DOHH2 (cell line): ENCODE measurements around the gene GPR153.

Experiments used
- CTCF ChIP-seq: fragments of 200-600 bp; sonication (generic); IDR thresholded peaks from one replicate; pipeline ENCODE4 v1.5.1; 2014; ENCODE audit warnings: antibody characterized with exemption, mild to moderate bottlenecking, low read depth, low read length; ENCODE audit not compliant: poor library complexity, severe bottlenecking
- EZH2phosphoT487 ChIP-seq: fragments of 200-600 bp; sonication (generic); IDR thresholded peaks from 2 replicates; pipeline ENCODE4 v1.6.1; 2017; ENCODE audit warnings: borderline replicate concordance, mild to moderate bottlenecking, antibody characterized with exemption, low read length, moderate library complexity, mixed read lengths

GRCh38 chr1:6222636-6223035 is 38.3 kb downstream of the GPR153 start:
- TF ChIP-seq CTCF = no peak
- no peak for TF ChIP-seq EZH2phosphoT487
